ENCODE results near the gene TERB1.

The TERB1 gene

GRCh38 chr16:66741169-66741900 lies 60.0 kb downstream of the TERB1 start:
- DNase-seq: peak; percentile 75

- no peak for DNase-seq
Measured at GRCh38 chr16:66740533-66740932, 60.9 kb downstream of the TERB1 start.

GRCh38 chr16:66740010-66740409 lies 61.4 kb downstream of the TERB1 start:
- no peak for DNase-seq

- no peak for DNase-seq
Measured at GRCh38 chr16:66735891-66736290, 65.5 kb downstream of the TERB1 start.

GRCh38 chr16:66731101-66731500 lies 70.3 kb downstream of the TERB1 start:
- DNase-seq: no peak

GRCh38 chr16:66728804-66729203 lies 72.6 kb downstream of the TERB1 start:
- no peak for DNase-seq

GRCh38 chr16:66728117-66728787 lies 73.1 kb downstream of the TERB1 start:
- peak; percentile 60 for DNase-seq

- no peak for DNase-seq
Measured at GRCh38 chr16:66720766-66721165, 80.6 kb downstream of the TERB1 start.

- DNase-seq: no peak
Measured at GRCh38 chr16:66719246-66719645, 82.1 kb downstream of the TERB1 start.

GRCh38 chr16:66717776-66718175 lies 83.6 kb downstream of the TERB1 start:
- DNase-seq: no peak

GRCh38 chr16:66717112-66717675 lies 84.2 kb downstream of the TERB1 start:
- DNase-seq: no peak

- peak; percentile 83 for DNase-seq
Measured at GRCh38 chr16:66714654-66715307, 86.6 kb downstream of the TERB1 start.

GRCh38 chr16:66714062-66714461 lies 87.3 kb downstream of the TERB1 start:
- no peak for DNase-seq

GRCh38 chr16:66713076-66713475 lies 88.3 kb downstream of the TERB1 start:
- DNase-seq: peak; percentile 24

GRCh38 chr16:66712512-66712911 lies 88.9 kb downstream of the TERB1 start:
- DNase-seq: no peak

GRCh38 chr16:66711581-66711980 lies 89.8 kb downstream of the TERB1 start:
- no peak for DNase-seq

- DNase-seq: no peak
Measured at GRCh38 chr16:66706506-66706880, 94.9 kb downstream of the TERB1 start.

GRCh38 chr16:66705790-66706505 lies 95.4 kb downstream of the TERB1 start:
- no peak for DNase-seq
